NCI-H510A (cell line): ENCODE data around the gene CCDC124.

Experiments used
- DNase-seq: peaks from one replicate; lab custom pipeline; 2025; lab: John Stamatoyannopoulos, UW

CCDC124 gene

GRCh38 chr19:17953869-17954268, 21.1 kb downstream of the CCDC124 start:
- no peak for DNase-seq

- DNase-seq: no peak
These were observed 21.6 kb downstream of the CCDC124 start for GRCh38 chr19:17954401-17954800.

- no peak for DNase-seq
These were observed 24.5 kb downstream of the CCDC124 start for GRCh38 chr19:17957149-17957849.

GRCh38 chr19:17957885-17958284, 25.1 kb downstream of the CCDC124 start:
- no peak for DNase-seq

- DNase-seq: no peak
These were observed 31.3 kb downstream of the CCDC124 start for GRCh38 chr19:17963936-17964691.

GRCh38 chr19:17965370-17966128, 32.7 kb downstream of the CCDC124 start:
- DNase-seq: no peak

GRCh38 chr19:17966129-17966483, 33.3 kb downstream of the CCDC124 start:
- DNase-seq: no peak

GRCh38 chr19:17966550-17967256, 33.9 kb downstream of the CCDC124 start, which contains the start of gene KCNN1:
Gene KCNN1 (plus strand): TSS chr19:17967107. CDS start chr19:17973889, 6,782 bp downstream.
- no peak for DNase-seq

- no peak for DNase-seq
These were observed 34.6 kb downstream of the CCDC124 start for GRCh38 chr19:17967257-17968051.

- no peak for DNase-seq
These were observed 35.5 kb downstream of the CCDC124 start for GRCh38 chr19:17968362-17968761.

- no peak for DNase-seq
These were observed 36.4 kb downstream of the CCDC124 start for GRCh38 chr19:17969096-17969792.

- no peak for DNase-seq
These were observed 39.4 kb downstream of the CCDC124 start for GRCh38 chr19:17972230-17972629.

GRCh38 chr19:17973759-17974158, 40.9 kb downstream of the CCDC124 start:
- no peak for DNase-seq

- DNase-seq: no peak
These were observed 41.7 kb downstream of the CCDC124 start for GRCh38 chr19:17974551-17974950.

GRCh38 chr19:17975032-17975431, 42.2 kb downstream of the CCDC124 start:
- DNase-seq: no peak

- DNase-seq: no peak
These were observed 44.2 kb downstream of the CCDC124 start for GRCh38 chr19:17977021-17977420.

- DNase-seq: no peak
These were observed 44.7 kb downstream of the CCDC124 start for GRCh38 chr19:17977488-17977887.

- DNase-seq: no peak
These were observed 48.8 kb downstream of the CCDC124 start for GRCh38 chr19:17981611-17982010.

- DNase-seq: no peak
These were observed 49.6 kb downstream of the CCDC124 start for GRCh38 chr19:17982430-17982829.

- no peak for DNase-seq
These were observed 52.4 kb downstream of the CCDC124 start for GRCh38 chr19:17985037-17985818.
